Measurements from ENCODE around the gene ATOH7.
"Not testable (repeated sequence)": the region's sequence is repeated elsewhere in the genome, so short reads cannot be mapped to it uniquely, and the experiment has no call there.

The ATOH7 gene

GRCh38 chr10:68231817-68232251 lies at the start of gene ATOH7:
TSS of gene ATOH7 (minus strand) at chr10:68232113. CDS start at chr10:68231677, 436 bp downstream.
- no peak for DNase-seq (ENCODE audit: low spot score)

- no peak for DNase-seq (ENCODE audit: low spot score)
Observed at GRCh38 chr10:68280758-68281157, 48.8 kb upstream of the ATOH7 start.

GRCh38 chr10:68278906-68279753 lies 47.2 kb upstream of the ATOH7 start:
- DNase-seq (ENCODE audit: low spot score) = not testable (repeated sequence)

- not testable (repeated sequence) for DNase-seq (ENCODE audit: low spot score)
Observed at GRCh38 chr10:68277814-68278213, 45.9 kb upstream of the ATOH7 start.

- no peak for DNase-seq (ENCODE audit: low spot score)
Observed at GRCh38 chr10:68276224-68276623, 44.3 kb upstream of the ATOH7 start.

- DNase-seq (ENCODE audit: low spot score) = no peak
Observed at GRCh38 chr10:68275600-68276126, 43.8 kb upstream of the ATOH7 start.

- no peak for DNase-seq (ENCODE audit: low spot score)
Observed at GRCh38 chr10:68272833-68273232, 40.9 kb upstream of the ATOH7 start.

GRCh38 chr10:68271196-68271882 lies 39.4 kb upstream of the ATOH7 start:
- DNase-seq (ENCODE audit: low spot score) = no peak

GRCh38 chr10:68269562-68270290 lies 37.8 kb upstream of the ATOH7 start:
- DNase-seq (ENCODE audit: low spot score) = no peak

GRCh38 chr10:68261132-68261856 lies 29.4 kb upstream of the ATOH7 start:
- DNase-seq (ENCODE audit: low spot score) = no peak

- no peak for DNase-seq (ENCODE audit: low spot score)
Observed at GRCh38 chr10:68253346-68253745, 21.4 kb upstream of the ATOH7 start.

GRCh38 chr10:68251625-68252495 lies 19.9 kb upstream of the ATOH7 start:
- DNase-seq (ENCODE audit: low spot score) = no peak

GRCh38 chr10:68251151-68251550 lies 19.2 kb upstream of the ATOH7 start:
- no peak for DNase-seq (ENCODE audit: low spot score)

GRCh38 chr10:68249297-68249696 lies 17.4 kb upstream of the ATOH7 start:
- no peak for DNase-seq (ENCODE audit: low spot score)

GRCh38 chr10:68247931-68248330 lies 16.0 kb upstream of the ATOH7 start:
- DNase-seq (ENCODE audit: low spot score) = no peak

GRCh38 chr10:68246397-68246796 lies 14.5 kb upstream of the ATOH7 start:
- DNase-seq (ENCODE audit: low spot score) = not testable (repeated sequence)

- DNase-seq (ENCODE audit: low spot score) = no peak
Observed at GRCh38 chr10:68242051-68242450, 10.1 kb upstream of the ATOH7 start.

- no peak for DNase-seq (ENCODE audit: low spot score)
Observed at GRCh38 chr10:68239596-68240150, 7.8 kb upstream of the ATOH7 start.

- DNase-seq (ENCODE audit: low spot score) = no peak
Observed at GRCh38 chr10:68239069-68239468, 7.2 kb upstream of the ATOH7 start.

- no peak for DNase-seq (ENCODE audit: low spot score)
Observed at GRCh38 chr10:68238371-68238770, 6.5 kb upstream of the ATOH7 start.
